Spleen (tissue), 7 donors: ENCODE data around the gene DIP2C.

ENCODE experiments used
- CTCF ChIP-seq, 11 experiments: fragments of 200-600 bp in 7 of 11; fragments of 450-650 bp in 4 of 11; sonication (generic) in 4 of 11; IDR thresholded peaks in 8 of 11; conservative IDR thresholded peaks in 3 of 11; 1 replicate in 7 of 11; 2 replicates in 4 of 11; pipeline versions ENCODE4 v1.4.0 to v1.8.0; 2016 to 2021; ENCODE audit warnings: antibody characterized with exemption in 11 of 11, inconsistent platforms in 4 of 11, mild to moderate bottlenecking in 1 of 11
- POLR2A ChIP-seq, 3 donors: fragments of 450-650 bp; IDR thresholded peaks; one replicate each; pipeline ENCODE4 v1.5.1; 2017; ENCODE audit warnings: antibody characterized with exemption in 3 of 3, mild to moderate bottlenecking in 1 of 3
- POLR2AphosphoS5 ChIP-seq, 3 donors: sonication (generic); formaldehyde crosslinking; IDR thresholded peaks; one replicate each; pipeline ENCODE4 v1.5.1; 2017; ENCODE audit warnings: antibody characterized with exemption in 3 of 3
- donor health status: DM: no; HTN: no; CAD: no; lungs with moderate emphysema.
- donor health status: DM: no; HTN: no; CAD: no.
- donor health status: DM: no; HTN: no; CAD: no.

DNA sequence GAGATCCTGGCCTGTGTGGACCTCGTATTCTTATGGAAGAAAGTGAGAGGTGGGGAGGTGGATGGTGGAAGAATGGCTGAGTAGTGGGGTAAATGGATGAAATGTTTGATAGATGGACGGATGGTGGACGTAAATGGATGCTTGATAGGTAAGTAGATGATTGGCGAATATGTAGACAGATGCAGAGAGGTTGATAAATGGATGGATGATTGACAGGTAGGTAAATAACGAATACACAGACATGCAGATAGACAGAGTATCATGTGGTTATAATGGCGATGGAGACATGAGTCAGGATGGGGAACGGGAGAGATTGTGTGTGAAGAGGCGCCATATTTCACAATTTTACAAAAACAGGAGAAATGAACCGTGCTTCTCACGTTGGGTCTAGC is 219.5 kb downstream of the DIP2C start:
- no peak for TF ChIP-seq CTCF (IDR thresholded peaks at IDR 0.05 in 8 of 11, conservative IDR thresholded peaks at IDR 0.05 in 3 of 11)
- no peak for TF ChIP-seq POLR2AphosphoS5 (IDR thresholded peaks at IDR 0.05)
- TF ChIP-seq POLR2A (IDR thresholded peaks at IDR 0.05): no peak
